IMR-90 (cell line): ENCODE results near the gene LGI1. TPM values are rescaled to one million over a fixed set of nuclear protein-coding genes. Genes with fewer than 3 reads are reported as not detected.

Experiments
- ATAC-seq: fragments of 200-7000 bp; cut with Tn5 transposase; 2 replicates; pipeline ENCODE4 v1.9.1; 2020; ENCODE audit warnings: low read depth, mild to moderate bottlenecking, moderate library complexity
- BruUV-seq: library from RNA; stranded (reverse); fragments of 400-500 nt; replicated peaks from 2 replicates; lab custom pipeline; 2021; lab: Mats Ljungman, UMichigan
- CTCF ChIA-PET: fragments of 300-600 bp; formaldehyde crosslinking; extraction: SDS; loops from one replicate; lab custom pipeline; 2021; ENCODE audit warnings: antibody characterized with exemption; lab: Yijun Ruan, JAX
- POLR2A ChIA-PET: fragments of 300-600 bp; sonication (Branson Sonifier 250); formaldehyde crosslinking; loops from one replicate; lab custom pipeline; 2022; ENCODE audit warnings: antibody characterized with exemption; ENCODE audit not compliant: unreplicated experiment; lab: Charles Lee
- DNase-seq: peaks from one replicate; pipeline ENCODE4 v3.0.0; 2013
- H2AFZ ChIP-seq: replicated peaks from 2 replicates; pipeline ENCODE3; 2013; ENCODE audit warnings: low read length, mild to moderate bottlenecking; ENCODE audit not compliant: poor library complexity
- H2AK5ac ChIP-seq: 2 replicates; pipeline ENCODE4 v1.6.1; 2013; ENCODE audit warnings: low read depth, low read length, inconsistent platforms
- H2AK9ac ChIP-seq: replicated peaks from 2 replicates; pipeline ENCODE3; 2013; ENCODE audit warnings: mild to moderate bottlenecking, low read depth, low read length, moderate library complexity; ENCODE audit not compliant: poor library complexity
- H2BK120ac ChIP-seq: 2 replicates; pipeline ENCODE4 v1.6.1; 2013; ENCODE audit warnings: low read depth, low read length, inconsistent platforms
- H2BK15ac ChIP-seq: 3 replicates; pipeline ENCODE4 v1.6.1; 2013; ENCODE audit warnings: low read depth, low read length, inconsistent platforms
- H2BK20ac ChIP-seq: 2 replicates; pipeline ENCODE4 v1.6.1; 2013; ENCODE audit warnings: low read depth, mild to moderate bottlenecking, inconsistent platforms, low read length, moderate library complexity
- H2BK5ac ChIP-seq: 2 replicates; pipeline ENCODE4 v1.6.1; 2013; ENCODE audit warnings: mild to moderate bottlenecking, low read depth, low read length, inconsistent platforms; ENCODE audit not compliant: poor library complexity, severe bottlenecking
- H3K14ac ChIP-seq: replicated peaks from 2 replicates; pipeline ENCODE4 v1.6.1; 2013; ENCODE audit warnings: low read depth, low read length, inconsistent platforms
- H3K18ac ChIP-seq: 2 replicates; pipeline ENCODE4 v1.6.1; 2013; ENCODE audit warnings: low read depth, low read length, control low read depth
- H3K23ac ChIP-seq: 2 replicates; pipeline ENCODE4 v1.6.1; 2013; ENCODE audit warnings: low read depth, low read length, inconsistent platforms
- H3K27ac ChIP-seq: 2 replicates; pipeline ENCODE4 v1.5.1; 2013; ENCODE audit warnings: mild to moderate bottlenecking, control low read depth, low read length; ENCODE audit not compliant: insufficient read depth
- H3K27me3 ChIP-seq: 2 replicates; pipeline ENCODE4 v1.6.1; 2013; ENCODE audit warnings: low read length; ENCODE audit not compliant: control insufficient read depth, insufficient read depth
- H3K36me3 ChIP-seq: 2 replicates; pipeline ENCODE4 v1.6.1; 2013; ENCODE audit warnings: low read length, mixed read lengths; ENCODE audit not compliant: control insufficient read depth, insufficient read depth
- H3K4ac ChIP-seq: 2 replicates; pipeline ENCODE4 v1.6.1; 2013; ENCODE audit warnings: low read depth, low read length, inconsistent platforms
- H3K4me1 ChIP-seq: 2 replicates; pipeline ENCODE4 v1.6.1; 2013; ENCODE audit warnings: low read length, mixed read lengths; ENCODE audit not compliant: control insufficient read depth, insufficient read depth
- H3K4me2 ChIP-seq: 2 replicates; pipeline ENCODE4 v1.6.1; 2013; ENCODE audit warnings: low read depth, mild to moderate bottlenecking, control low read depth, low read length, moderate library complexity
- H3K4me3 ChIP-seq: 2 replicates; pipeline ENCODE4 v1.5.1; 2013; ENCODE audit warnings: low read depth, mild to moderate bottlenecking, control low read depth, low read length, moderate library complexity; ENCODE audit not compliant: insufficient read depth
- H3K56ac ChIP-seq: 2 replicates; pipeline ENCODE4 v1.6.1; 2013; ENCODE audit warnings: low read length, inconsistent platforms; ENCODE audit not compliant: insufficient read depth; ENCODE audit errors: extremely low read depth
- H3K79me1 ChIP-seq, 2 experiments: 2 replicates each; pipeline ENCODE4 v1.6.1; 2013; ENCODE audit warnings: low read length in 2 of 2, inconsistent platforms in 1 of 2, low read depth in 1 of 2
- H3K9ac ChIP-seq: 2 replicates; pipeline ENCODE4 v1.6.1; 2013; ENCODE audit warnings: low read depth, low read length, control low read depth
- H3K9me1 ChIP-seq: 2 replicates; pipeline ENCODE4 v1.6.1; 2013; ENCODE audit warnings: low read length, inconsistent platforms; ENCODE audit not compliant: insufficient read depth
- H3K9me3 ChIP-seq: 2 replicates; pipeline ENCODE4 v1.6.1; 2013; ENCODE audit warnings: low read length; ENCODE audit not compliant: control insufficient read depth, insufficient read depth
- H4K20me1 ChIP-seq: 2 replicates; pipeline ENCODE4 v1.6.1; 2013; ENCODE audit warnings: low read length, inconsistent platforms; ENCODE audit not compliant: insufficient read depth
- H4K5ac ChIP-seq: 2 replicates; pipeline ENCODE4 v1.6.1; 2013; ENCODE audit warnings: mild to moderate bottlenecking, low read depth, low read length, control low read depth
- H4K8ac ChIP-seq, 2 experiments: 2 replicates each; pipeline ENCODE4 v1.6.1; 2013; ENCODE audit warnings: low read depth in 2 of 2, low read length in 2 of 2, control low read depth in 1 of 2, inconsistent platforms in 1 of 2
- H4K91ac ChIP-seq: 2 replicates; pipeline ENCODE4 v1.6.1; 2013; ENCODE audit warnings: low read depth, low read length, inconsistent platforms; ENCODE audit not compliant: insufficient read depth
- BHLHE40 ChIP-seq: fragments of 150-350 bp; IDR thresholded peaks from 2 replicates; pipeline ENCODE4 v1.6.1; 2016; ENCODE audit warnings: mild to moderate bottlenecking, low read depth, low read length
- CTCF ChIP-seq: conservative IDR thresholded peaks from 2 replicates; pipeline ENCODE4 v1.5.1; 2012; ENCODE audit warnings: mild to moderate bottlenecking, low read depth, low read length, improper control_type of control experiment
- MAFK ChIP-seq: IDR thresholded peaks from 2 replicates; pipeline ENCODE4 v1.6.1; 2012; ENCODE audit warnings: low read depth, low read length, improper control_type of control experiment
- MXI1 ChIP-seq: IDR thresholded peaks from 2 replicates; pipeline ENCODE4 v1.6.1; 2012; ENCODE audit warnings: low read depth, mild to moderate bottlenecking, low read length, moderate library complexity, borderline replicate concordance
- NFE2L2 ChIP-seq: fragments of 150-350 bp; IDR thresholded peaks from 2 replicates; pipeline ENCODE4 v1.6.1; 2016; ENCODE audit warnings: low read depth, mild to moderate bottlenecking, low read length
- POLR2A ChIP-seq: IDR thresholded peaks from 2 replicates; pipeline ENCODE4 v1.6.1; 2012; ENCODE audit warnings: mild to moderate bottlenecking, low read depth, low read length
- RAD21 ChIP-seq: IDR thresholded peaks from 2 replicates; pipeline ENCODE4 v1.6.1; 2012; ENCODE audit warnings: low read length, improper control_type of control experiment
- RCOR1 ChIP-seq: IDR thresholded peaks from 2 replicates; pipeline ENCODE4 v1.6.1; 2012; ENCODE audit warnings: mild to moderate bottlenecking, low read length, improper control_type of control experiment; ENCODE audit not compliant: insufficient replicate concordance
- SMC3 ChIP-seq: fragments of 150-350 bp; IDR thresholded peaks from 2 replicates; pipeline ENCODE4 v1.6.1; 2016; ENCODE audit warnings: low read depth, mild to moderate bottlenecking, antibody characterized with exemption, low read length, moderate library complexity
- WGBS, 2 experiments: methylation state at CpG; one replicate each; pipeline versions ENCODE4 v1.1.5 to v1.1.7; 2013; ENCODE audit warnings: missing lambda C conversion rate in 2 of 2; ENCODE audit not compliant: insufficient read length in 1 of 2; ENCODE audit errors: extremely low coverage in 2 of 2; 5-methylcytosine and 5-hydroxymethylcytosine counted together
- dilution Hi-C: fragments of 300-500 bp; cut with HindIII; formaldehyde crosslinking; loops from one replicate; pipeline ENCODE4 v1.14.3; 2018; ENCODE audit warnings: low sequenced_read_pairs; ENCODE audit not compliant: unreplicated experiment
- in situ Hi-C: fragments of 300-500 bp; cut with MboI; formaldehyde crosslinking; loops from 3 replicates; pipeline ENCODE4 v1.14.3; 2019; ENCODE audit warnings: low sequenced_read_pairs, inconsistent platforms, mixed read lengths
- intact Hi-C: fragments of 100-400 bp; cut with micrococcal nuclease; formaldehyde crosslinking; loops from 2 replicates; pipeline ENCODE4 v1.10.0; 2022
- polyA plus RNA-seq, 3 experiments: library from polyadenylated mRNA; depleted of rRNA; stranded (reverse); fragments of >200 nt; gene quantifications; 2 replicates each; pipeline ENCODE4 v1.2.3, GENCODE V29; 2012; ENCODE audit warnings: low replicate concordance in 1 of 3
- total RNA-seq: library from RNA; depleted of rRNA; stranded (reverse); fragments of >200 nt; gene quantifications from 2 replicates; pipeline ENCODE4 v1.2.3, GENCODE V29; 2012
- TF ChIP-seq, protein P1 (sequence below): fragments of 150-350 bp; IDR thresholded peaks from 2 replicates; pipeline ENCODE4 v1.6.1; 2017; ENCODE audit warnings: mild to moderate bottlenecking, antibody characterized with exemption, low read length, low read depth
- TF ChIP-seq, protein P2 (sequence below): fragments of 150-350 bp; IDR thresholded peaks from 2 replicates; pipeline ENCODE4 v1.6.1; 2016; ENCODE audit warnings: low read depth, mild to moderate bottlenecking, low read length, moderate library complexity, borderline replicate concordance

Gene LGI1
- total and polyA plus RNA-seq, 2 of the 4 experiments (the other 2 are of a cell fraction) = not detected

GRCh38 chr10:93775356-93775755 lies 17.6 kb downstream of the LGI1 start:
- Histone ChIP-seq H2AK5ac (no peak overlapping the region), H3K9me1 (no peaks in the 10 kb centered on the region), H3K9me3 (no peaks in the 10 kb centered on the region), H3K18ac (no peak overlapping the region), H3K79me1 (no peaks in the 10 kb centered on the region), H3K56ac (no peak overlapping the region), H2AK9ac (no peak overlapping the region), H3K4me3 (no peak overlapping the region), H4K20me1 (no peaks in the 10 kb centered on the region), H3K23ac (no peak overlapping the region), H3K4me2 (no peak overlapping the region), H3K14ac (no peak overlapping the region), H3K4me1 (no peaks in the 10 kb centered on the region), H3K36me3 (no peaks in the 10 kb centered on the region), H2BK5ac (no peak overlapping the region), H3K27me3 (peaks cover 12% of the 10 kb centered on the region), H3K9ac (no peak overlapping the region), H2BK20ac (no peak overlapping the region), H4K8ac (no peak overlapping the region), H2BK15ac (no peak overlapping the region), H2BK120ac (no peak overlapping the region), H2AFZ (no peak overlapping the region), H4K5ac (no peak overlapping the region), H4K91ac (no peak overlapping the region), H3K27ac (no peak overlapping the region), H3K4ac (no peak overlapping the region)
- DNase-seq (no peak), ATAC-seq (no peak)
- no CpG with 5 or more reads among the region's 5 CpGs for WGBS, 2 experiments
- dilution Hi-C loops (no loop called here), in situ Hi-C loops (no loop called here), intact Hi-C loops (no loop called here)
- TF ChIP-seq CTCF = no peak
- no peak for TF ChIP-seq BHLHE40
- no peak for TF ChIP-seq MXI1
- TF ChIP-seq RAD21 = no peak
- TF ChIP-seq RCOR1 = no peak
- TF ChIP-seq MAFK = no peak
- no peak for TF ChIP-seq SMC3
- TF ChIP-seq POLR2A = no peak
- TF ChIP-seq, protein P1, sequence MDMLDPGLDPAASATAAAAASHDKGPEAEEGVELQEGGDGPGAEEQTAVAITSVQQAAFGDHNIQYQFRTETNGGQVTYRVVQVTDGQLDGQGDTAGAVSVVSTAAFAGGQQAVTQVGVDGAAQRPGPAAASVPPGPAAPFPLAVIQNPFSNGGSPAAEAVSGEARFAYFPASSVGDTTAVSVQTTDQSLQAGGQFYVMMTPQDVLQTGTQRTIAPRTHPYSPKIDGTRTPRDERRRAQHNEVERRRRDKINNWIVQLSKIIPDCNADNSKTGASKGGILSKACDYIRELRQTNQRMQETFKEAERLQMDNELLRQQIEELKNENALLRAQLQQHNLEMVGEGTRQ = no peak
- TF ChIP-seq NFE2L2 = no peak
- TF ChIP-seq, protein P2, sequence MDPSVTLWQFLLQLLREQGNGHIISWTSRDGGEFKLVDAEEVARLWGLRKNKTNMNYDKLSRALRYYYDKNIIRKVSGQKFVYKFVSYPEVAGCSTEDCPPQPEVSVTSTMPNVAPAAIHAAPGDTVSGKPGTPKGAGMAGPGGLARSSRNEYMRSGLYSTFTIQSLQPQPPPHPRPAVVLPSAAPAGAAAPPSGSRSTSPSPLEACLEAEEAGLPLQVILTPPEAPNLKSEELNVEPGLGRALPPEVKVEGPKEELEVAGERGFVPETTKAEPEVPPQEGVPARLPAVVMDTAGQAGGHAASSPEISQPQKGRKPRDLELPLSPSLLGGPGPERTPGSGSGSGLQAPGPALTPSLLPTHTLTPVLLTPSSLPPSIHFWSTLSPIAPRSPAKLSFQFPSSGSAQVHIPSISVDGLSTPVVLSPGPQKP = no peak
- POLR2A ChIA-PET = no interaction called here
- CTCF ChIA-PET = no interaction called here
- no TSS peak for BruUV-seq
